Hepatocyte (in vitro differentiated cells): ENCODE measurements around the gene ITPR2. TPM values are rescaled to one million over a fixed set of nuclear protein-coding genes. Genes with fewer than 3 reads are reported as not detected.
A peak's percentile ranks its signal among the peaks of the same experiment; 100 is the strongest.

Experiments
- DNase-seq: peaks from one replicate; pipeline ENCODE4 v3.0.0-alpha.2; 2016; ENCODE audit warnings: low spot score
- H2AFZ ChIP-seq: fragments of 200-600 bp; sonication (generic); 2 replicates; pipeline ENCODE4 v1.6.0; 2016; ENCODE audit warnings: antibody characterized with exemption, mild to moderate bottlenecking
- H3K27ac ChIP-seq: fragments of 200-600 bp; sonication (generic); 2 replicates; pipeline ENCODE4 v1.5.1; 2016; ENCODE audit warnings: mild to moderate bottlenecking
- H3K27me3 ChIP-seq: fragments of 200-600 bp; sonication (generic); 2 replicates; pipeline ENCODE4 v1.6.1; 2016
- H3K36me3 ChIP-seq: fragments of 200-600 bp; sonication (generic); replicated peaks from 2 replicates; pipeline ENCODE4 v1.5.1; 2016; ENCODE audit warnings: low read depth; ENCODE audit not compliant: insufficient read depth
- H3K4me1 ChIP-seq: fragments of 200-600 bp; sonication (generic); 2 replicates; pipeline ENCODE4 v1.5.1; 2016; ENCODE audit warnings: mild to moderate bottlenecking, moderate library complexity; ENCODE audit not compliant: insufficient read depth
- H3K4me2 ChIP-seq: fragments of 200-600 bp; sonication (generic); 2 replicates; pipeline ENCODE4 v1.6.0; 2016
- H3K4me3 ChIP-seq: fragments of 200-600 bp; sonication (generic); 2 replicates; pipeline ENCODE4 v1.5.1; 2016; ENCODE audit warnings: mild to moderate bottlenecking
- H3K79me2 ChIP-seq: fragments of 200-600 bp; sonication (generic); 2 replicates; pipeline ENCODE4 v1.6.0; 2017; ENCODE audit warnings: mild to moderate bottlenecking
- H3K9me2 ChIP-seq: fragments of 200-600 bp; sonication (generic); replicated peaks from 2 replicates; pipeline ENCODE4 v1.6.0; 2017; ENCODE audit warnings: mild to moderate bottlenecking; ENCODE audit not compliant: insufficient read depth
- H3K9me3 ChIP-seq: fragments of 200-600 bp; sonication (generic); 2 replicates; pipeline ENCODE4 v1.5.1; 2016; ENCODE audit warnings: low read depth, mild to moderate bottlenecking
- H4K20me1 ChIP-seq: fragments of 200-600 bp; sonication (generic); 2 replicates; pipeline ENCODE4 v1.6.0; 2016; ENCODE audit warnings: mild to moderate bottlenecking; ENCODE audit not compliant: insufficient read depth, poor library complexity, severe bottlenecking
- CTCF ChIP-seq: fragments of 200-600 bp; sonication (generic); IDR thresholded peaks from 2 replicates; pipeline ENCODE4 v1.5.1; 2016; ENCODE audit warnings: antibody characterized with exemption, mild to moderate bottlenecking; ENCODE audit not compliant: poor library complexity
- EZH2 ChIP-seq: fragments of 200-600 bp; sonication (generic); IDR thresholded peaks from 2 replicates; pipeline ENCODE4 v1.6.1; 2016; ENCODE audit warnings: antibody characterized with exemption, mild to moderate bottlenecking, borderline replicate concordance
- EZH2phosphoT487 ChIP-seq: fragments of 200-600 bp; sonication (generic); IDR thresholded peaks from one replicate; pipeline ENCODE4 v1.6.1; 2018; ENCODE audit warnings: antibody characterized with exemption, mild to moderate bottlenecking, low read depth, moderate library complexity; ENCODE audit not compliant: unreplicated experiment, severe bottlenecking
- WGBS: methylation state at CpG from one replicate; pipeline ENCODE4 v1.1.6; 2016; ENCODE audit warnings: low lambda C conversion rate; ENCODE audit errors: missing lambda C conversion rate; 5-methylcytosine and 5-hydroxymethylcytosine counted together
- polyA plus RNA-seq: library from polyadenylated mRNA; unstranded; fragments of >200 nt; fragmentation: Nextera tagmentation; extraction: Ambion mirVana; gene quantifications from 2 replicates; pipeline ENCODE4 v1.2.1, GENCODE V29; 2016
- total RNA-seq: library from RNA; depleted of rRNA; stranded (reverse); fragments of >200 nt; gene quantifications from 2 replicates; pipeline ENCODE4 v1.2.3, GENCODE V29; 2014

ITPR2 gene
- total and polyA plus RNA-seq, 2 experiments from 2014 or later, result 22.0 to 51.4 TPM

DNA sequence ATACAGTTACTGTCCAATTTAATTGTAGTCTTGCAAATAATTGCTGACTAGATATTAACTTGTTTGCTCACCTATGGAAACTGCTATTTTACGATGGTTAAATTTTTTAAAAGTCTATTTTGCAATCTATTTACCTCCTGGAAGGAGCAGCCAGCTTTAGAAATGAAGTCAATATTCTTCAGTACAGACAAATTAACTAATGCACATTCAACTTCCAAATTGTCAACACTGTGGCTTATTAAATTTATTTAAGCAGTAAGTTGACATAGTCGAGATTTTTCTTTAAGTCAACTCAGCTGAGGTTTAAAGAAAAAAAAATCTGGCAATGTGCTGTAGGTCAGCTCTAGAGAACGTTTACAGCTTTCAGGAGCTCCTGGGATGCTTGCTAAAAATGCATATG is 416.4 kb downstream of the ITPR2 start:
- Histone ChIP-seq H3K79me2 (no peaks in the 10 kb centered on the region), H3K4me1 (no peaks in the 10 kb centered on the region), H3K9me3 (no peaks in the 10 kb centered on the region), H3K27me3 (no peaks in the 10 kb centered on the region), H3K4me3 (no peak overlapping the region), H3K27ac (no peak overlapping the region), H3K4me2 (no peak overlapping the region), H3K36me3 (no peaks in the 10 kb centered on the region), H3K9me2 (no peaks in the 10 kb centered on the region), H2AFZ (no peak overlapping the region), H4K20me1 (no peaks in the 10 kb centered on the region)
- no peak for DNase-seq
- TF ChIP-seq CTCF (no peak), EZH2phosphoT487 (no peak), EZH2 (no peak)
- 83% methylated on average over 3 of the region's 3 CpGs for WGBS

GRCh38 chr12:26410689-26411088 is 422.3 kb downstream of the ITPR2 start:
- no peaks in the 10 kb centered on the region for H3K27me3 ChIP-seq
- no peaks in the 10 kb centered on the region for H3K4me1 ChIP-seq
- 89% methylated on average over 1 of the region's 1 CpG for WGBS
- no peaks in the 10 kb centered on the region for H3K79me2 ChIP-seq
- H3K9me2 ChIP-seq, result no peaks in the 10 kb centered on the region
- no peak overlapping the region for H2AFZ ChIP-seq
- TF ChIP-seq EZH2phosphoT487 (no peak), CTCF (no peak), EZH2 (no peak)
- DNase-seq, result no peak
- no peak overlapping the region for H3K4me2 ChIP-seq
- no peak overlapping the region for H3K4me3 ChIP-seq
- no peaks in the 10 kb centered on the region for H3K36me3 ChIP-seq
- peak overlapping the region; percentile 52 for H3K27ac ChIP-seq
- H3K9me3 ChIP-seq, result no peaks in the 10 kb centered on the region
- H4K20me1 ChIP-seq, result no peaks in the 10 kb centered on the region

DNA sequence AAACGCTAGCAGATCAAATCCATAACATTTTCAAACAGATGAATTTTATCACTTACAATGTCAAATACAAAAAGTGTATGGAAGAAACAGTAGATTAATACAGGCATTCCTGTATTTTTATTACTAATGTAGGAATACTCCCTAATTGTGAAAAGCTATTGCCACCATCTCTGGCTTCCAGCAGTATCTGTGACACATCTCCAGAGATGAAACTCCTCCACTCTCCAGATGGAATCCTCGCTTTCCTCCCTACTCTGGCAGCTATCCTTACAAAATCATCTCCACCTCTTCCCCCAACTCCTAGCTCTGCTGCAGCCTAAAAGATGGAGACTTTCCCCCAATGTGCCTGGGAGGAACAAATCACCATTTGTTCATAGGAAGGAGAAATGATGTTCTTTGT is 426.2 kb downstream of the ITPR2 start:
- no peak for DNase-seq

More for the DNA sequence above, 426.2 kb downstream of the ITPR2 start:
- Histone ChIP-seq H3K4me3 (no peak overlapping the region), H3K4me1 (no peaks in the 10 kb centered on the region), H3K36me3 (no peaks in the 10 kb centered on the region), H3K9me3 (no peaks in the 10 kb centered on the region), H3K27me3 (no peaks in the 10 kb centered on the region), H3K27ac (no peak overlapping the region), H3K9me2 (no peaks in the 10 kb centered on the region), H3K4me2 (no peak overlapping the region), H2AFZ (no peak overlapping the region), H3K79me2 (no peaks in the 10 kb centered on the region), H4K20me1 (no peaks in the 10 kb centered on the region)
- TF ChIP-seq CTCF (no peak), EZH2 (no peak), EZH2phosphoT487 (no peak)
- 92% methylated on average over 2 of the region's 2 CpGs for WGBS
